Measurements from ENCODE around the gene USF2.

DNA sequence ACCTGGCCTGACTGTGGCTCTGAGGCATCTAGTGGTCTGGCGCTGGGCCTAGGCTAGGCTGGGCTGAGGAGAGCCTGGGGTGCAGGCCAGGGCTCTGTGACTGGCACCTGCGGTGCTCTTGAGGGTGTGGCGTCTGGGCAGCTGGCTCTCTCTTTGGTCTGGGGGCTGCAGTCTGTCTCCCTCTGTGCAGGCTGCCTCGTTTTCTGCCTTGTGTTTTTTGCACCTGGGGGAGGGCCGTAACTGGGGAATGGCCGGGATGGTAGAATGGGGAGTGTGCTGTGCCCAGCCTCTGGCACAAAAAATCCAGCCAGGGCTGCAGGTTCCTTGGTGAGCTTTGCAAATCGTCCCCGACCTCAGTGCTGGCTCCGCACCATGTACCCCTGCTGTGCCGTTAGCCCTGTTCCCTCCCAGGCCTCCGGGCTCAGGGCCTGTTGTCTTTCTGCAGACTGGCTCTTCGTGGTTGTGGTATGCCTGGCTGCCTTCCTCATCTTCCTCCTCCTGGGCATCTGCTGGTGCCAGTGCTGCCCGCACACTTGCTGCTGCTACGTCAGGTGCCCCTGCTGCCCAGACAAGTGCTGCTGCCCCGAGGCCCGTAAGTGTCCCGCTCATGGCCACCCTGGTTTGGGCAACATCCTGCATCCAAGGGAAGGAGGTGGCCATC, 6.5 kb upstream of the USF2 start:
- TF ChIP-seq, protein P1, sequence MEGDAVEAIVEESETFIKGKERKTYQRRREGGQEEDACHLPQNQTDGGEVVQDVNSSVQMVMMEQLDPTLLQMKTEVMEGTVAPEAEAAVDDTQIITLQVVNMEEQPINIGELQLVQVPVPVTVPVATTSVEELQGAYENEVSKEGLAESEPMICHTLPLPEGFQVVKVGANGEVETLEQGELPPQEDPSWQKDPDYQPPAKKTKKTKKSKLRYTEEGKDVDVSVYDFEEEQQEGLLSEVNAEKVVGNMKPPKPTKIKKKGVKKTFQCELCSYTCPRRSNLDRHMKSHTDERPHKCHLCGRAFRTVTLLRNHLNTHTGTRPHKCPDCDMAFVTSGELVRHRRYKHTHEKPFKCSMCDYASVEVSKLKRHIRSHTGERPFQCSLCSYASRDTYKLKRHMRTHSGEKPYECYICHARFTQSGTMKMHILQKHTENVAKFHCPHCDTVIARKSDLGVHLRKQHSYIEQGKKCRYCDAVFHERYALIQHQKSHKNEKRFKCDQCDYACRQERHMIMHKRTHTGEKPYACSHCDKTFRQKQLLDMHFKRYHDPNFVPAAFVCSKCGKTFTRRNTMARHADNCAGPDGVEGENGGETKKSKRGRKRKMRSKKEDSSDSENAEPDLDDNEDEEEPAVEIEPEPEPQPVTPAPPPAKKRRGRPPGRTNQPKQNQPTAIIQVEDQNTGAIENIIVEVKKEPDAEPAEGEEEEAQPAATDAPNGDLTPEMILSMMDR (conservative IDR thresholded peaks at IDR 0.05 in 1 of 2, IDR thresholded peaks at IDR 0.05 in 1 of 2; ENCODE audit: extremely low read depth in 1 of 2, insufficient read depth in 1 of 2, low read depth in 1 of 2, low read length in 2 of 2), result no peak
- no peak for TF ChIP-seq EZH2 (IDR thresholded peaks at IDR 0.05; ENCODE audit: borderline replicate concordance, low read length)
